HG03442 (cell line): ENCODE data around the gene PCNX4.
A peak's percentile ranks its signal among the peaks of the same experiment; 100 is the strongest.
"Not testable (repeated sequence)": the region's sequence is repeated elsewhere in the genome, so short reads cannot be mapped to it uniquely, and the experiment has no call there.

ENCODE experiments used
- ATAC-seq: cut with Tn5 transposase; IDR thresholded peaks from one replicate; pipeline ENCODE4 v1.9.1; 2021; ENCODE audit warnings: mild to moderate bottlenecking, moderate library complexity; ENCODE audit not compliant: unreplicated experiment

PCNX4 gene

DNA sequence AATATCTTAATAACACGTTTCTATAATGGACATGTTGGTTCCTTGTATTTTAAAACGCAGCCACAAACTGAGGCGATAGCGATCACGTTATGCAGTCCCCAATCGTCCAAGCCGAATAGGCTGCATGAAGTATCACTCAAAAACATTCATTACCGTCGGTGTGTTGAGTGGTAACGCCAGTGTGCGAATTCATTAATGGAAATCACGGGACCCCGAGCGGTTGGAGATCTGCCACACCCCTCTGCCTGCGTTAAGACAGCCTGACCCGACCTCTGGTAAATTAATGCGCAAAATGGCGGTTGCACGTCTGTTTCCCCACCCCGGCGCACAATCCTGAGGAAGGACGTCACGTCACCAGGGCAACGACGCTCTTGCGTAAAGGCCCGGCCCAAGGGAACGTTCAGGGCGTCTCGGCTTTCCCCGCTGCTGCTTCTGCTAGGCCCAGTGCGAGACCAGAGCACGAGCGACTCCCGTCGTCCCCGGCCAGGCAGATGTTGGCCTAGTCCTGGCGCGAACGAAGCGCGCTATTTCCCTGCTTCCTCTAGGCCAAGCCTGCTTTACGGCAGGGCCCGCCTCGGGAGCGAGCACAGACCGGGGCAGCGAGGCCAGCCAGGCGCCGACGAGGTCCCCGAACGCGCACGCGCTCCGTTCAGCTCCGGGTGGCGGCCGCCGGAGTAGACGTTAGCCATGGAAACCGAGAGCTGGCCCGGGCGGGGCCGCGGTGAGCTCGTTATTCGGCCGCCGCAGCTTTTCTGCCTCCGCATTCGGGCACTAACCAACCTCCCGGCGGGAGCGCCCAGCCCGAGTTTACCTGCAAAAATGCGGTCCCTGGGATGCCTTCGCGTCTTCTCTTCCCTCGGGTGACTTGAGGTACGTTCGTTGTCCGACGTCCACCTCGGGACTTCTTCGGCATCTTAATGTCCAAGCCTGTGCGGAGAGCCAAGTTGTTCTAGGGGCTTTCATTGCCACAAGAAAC lies at the start of gene PCNX4:
TSS of gene PCNX4 (plus strand) at position 374 of the 976 bp plus-strand sequence. CDS start 15,716 bp downstream, outside the sequence.
- peak; percentile 96 for ATAC-seq

GRCh38 chr14:60047976-60048375 lies 43.7 kb upstream of the PCNX4 start:
- ATAC-seq, result not testable (repeated sequence)

DNA sequence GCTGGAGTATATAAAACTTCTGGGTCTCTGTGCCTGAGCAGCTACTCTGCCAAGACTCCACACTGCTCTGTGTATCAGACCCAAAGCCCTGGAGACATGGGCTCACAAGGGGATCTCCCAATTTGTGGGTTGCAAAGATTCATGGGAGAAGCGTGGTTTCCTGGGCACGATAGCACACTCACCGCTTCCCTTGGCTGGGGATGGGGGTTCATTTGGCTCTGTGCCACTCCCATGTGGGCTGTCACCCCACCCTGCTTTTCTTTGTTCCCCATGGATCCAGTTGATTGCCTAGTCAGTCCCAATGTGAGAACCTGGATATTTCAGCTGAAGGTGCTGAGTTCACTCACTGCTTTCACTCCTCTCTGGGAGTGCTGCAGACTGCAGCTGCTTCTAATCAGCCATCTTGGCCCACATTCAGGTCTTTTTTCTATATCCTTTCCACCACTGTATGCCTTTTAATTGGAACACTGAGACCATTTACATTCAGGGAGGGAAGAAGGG lies 40.0 kb upstream of the PCNX4 start:
- ATAC-seq, result no peak

- ATAC-seq, result no peak
Observed at GRCh38 chr14:60058087-60058486, 33.6 kb upstream of the PCNX4 start.

DNA sequence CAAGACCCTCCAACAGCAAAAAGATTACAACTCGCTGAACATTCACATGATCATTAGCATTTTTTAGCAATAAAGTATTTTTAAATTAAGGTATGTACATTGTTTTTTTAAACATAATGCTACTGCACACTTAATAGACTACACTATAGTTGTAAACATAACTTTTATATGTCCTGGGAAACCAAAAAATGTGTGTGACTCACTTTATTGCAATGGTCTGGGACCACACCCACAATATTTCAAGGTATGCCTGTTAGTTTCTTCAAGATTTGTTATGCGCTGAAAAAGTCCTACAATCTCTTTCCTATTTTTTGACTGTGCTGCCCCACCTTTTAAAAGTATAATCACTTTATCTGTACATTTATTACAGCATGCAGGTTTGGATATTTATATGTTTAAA lies 30.4 kb upstream of the PCNX4 start:
- ATAC-seq, result no peak

DNA sequence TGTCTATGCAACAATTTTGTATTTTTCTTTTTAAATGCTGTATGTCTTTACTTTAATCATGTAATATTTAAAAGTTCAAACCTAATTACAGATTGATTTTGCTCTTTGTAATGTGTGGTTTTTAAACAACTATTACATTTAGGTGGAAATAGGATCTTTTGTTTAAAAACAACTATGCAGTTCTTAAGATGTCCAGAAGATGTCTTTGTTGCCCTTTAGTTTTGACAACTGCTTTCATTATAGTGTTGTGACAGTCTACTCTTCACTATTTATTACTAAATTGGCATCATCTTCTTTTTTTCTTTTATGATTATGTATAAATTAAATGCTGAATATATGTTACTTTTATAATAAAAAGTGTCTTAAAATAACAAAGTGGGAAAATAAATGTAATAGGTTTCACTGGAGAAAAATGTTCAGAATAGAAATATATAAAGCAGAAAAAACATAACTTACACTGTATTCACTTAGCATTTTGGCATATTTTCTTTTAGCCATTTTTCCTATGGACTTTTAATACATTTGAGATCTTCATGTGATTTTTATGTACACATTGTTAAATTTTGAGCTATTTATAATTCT lies 27.1 kb upstream of the PCNX4 start:
- ATAC-seq, result no peak

DNA sequence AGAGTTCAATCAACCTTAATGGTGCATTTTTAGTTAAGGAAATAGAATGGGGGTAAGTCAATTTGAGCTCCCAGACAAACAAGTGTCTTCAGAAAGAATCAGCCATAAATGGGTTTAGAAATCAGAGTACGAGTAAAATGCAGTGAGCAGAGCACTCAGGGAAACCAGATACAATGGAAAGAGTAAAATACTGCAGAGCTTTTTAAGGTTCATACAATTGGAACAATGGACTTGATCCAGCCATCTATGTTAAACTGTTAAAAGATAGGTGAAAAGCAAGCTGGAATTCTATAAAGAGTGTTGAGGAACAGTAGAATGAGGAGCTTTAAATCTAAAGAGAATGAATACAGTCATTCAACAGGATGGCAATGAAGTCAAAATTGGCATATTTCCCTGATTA lies 23.8 kb upstream of the PCNX4 start:
- ATAC-seq, result no peak

DNA sequence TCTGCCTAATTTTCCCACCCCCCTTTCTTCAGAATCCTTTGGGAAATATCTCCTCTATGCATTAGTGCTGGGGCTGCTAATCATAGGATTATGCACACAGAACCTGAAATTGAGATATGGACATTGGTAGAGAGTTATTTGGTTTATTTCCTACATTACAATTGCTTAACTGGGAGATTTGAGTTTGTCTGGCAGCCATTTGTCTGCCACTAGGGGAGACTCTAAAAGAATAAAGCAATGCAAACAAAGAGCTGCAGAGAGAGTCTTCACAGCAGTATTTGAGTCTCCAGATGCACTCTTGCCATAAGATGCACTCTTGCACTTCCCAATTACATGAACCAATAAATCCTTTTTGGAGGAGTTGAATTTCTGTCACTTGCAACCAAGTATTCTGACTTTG lies 12.0 kb upstream of the PCNX4 start:
- ATAC-seq, result no peak

DNA sequence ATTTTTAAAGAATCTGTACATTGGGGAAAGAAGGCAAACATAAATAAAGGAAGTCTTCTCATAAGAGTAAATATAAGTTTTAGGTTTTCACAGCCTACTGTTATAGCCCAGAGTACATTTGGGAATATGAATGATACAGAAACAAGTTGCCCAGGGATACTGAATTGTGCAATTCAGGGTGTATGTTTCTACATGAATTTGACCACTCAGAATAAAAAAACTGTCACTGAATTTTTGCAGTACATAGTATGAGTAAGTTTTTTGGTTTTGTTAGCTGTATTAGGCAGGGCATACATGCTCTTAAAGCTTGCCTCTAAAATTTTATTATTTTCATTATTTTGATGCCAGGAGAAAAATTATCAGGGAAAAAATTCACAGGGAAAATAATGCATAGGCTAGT lies 6.6 kb upstream of the PCNX4 start:
- no peak for ATAC-seq

- no peak for ATAC-seq
Observed at GRCh38 chr14:60085693-60086092, 6.0 kb upstream of the PCNX4 start.

DNA sequence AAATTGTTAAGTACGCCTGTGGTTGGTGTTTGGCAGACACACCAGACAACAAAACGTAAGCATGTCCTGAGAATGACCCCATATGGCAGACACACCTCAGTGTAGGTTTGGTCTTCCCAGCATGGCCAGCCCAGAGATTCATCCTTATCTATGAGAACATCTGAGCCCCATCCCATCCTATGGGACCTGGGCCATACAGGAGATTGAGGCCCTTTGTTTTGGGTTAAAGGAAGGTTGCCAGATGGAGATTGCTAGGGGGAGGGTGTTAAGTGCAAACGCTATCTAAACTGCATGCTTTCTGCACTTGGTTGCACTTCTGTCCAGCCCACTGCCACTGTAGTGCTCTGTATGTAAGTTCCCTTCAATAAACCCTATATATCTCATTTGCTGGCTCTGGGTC lies 4.1 kb upstream of the PCNX4 start:
- no peak for ATAC-seq

DNA sequence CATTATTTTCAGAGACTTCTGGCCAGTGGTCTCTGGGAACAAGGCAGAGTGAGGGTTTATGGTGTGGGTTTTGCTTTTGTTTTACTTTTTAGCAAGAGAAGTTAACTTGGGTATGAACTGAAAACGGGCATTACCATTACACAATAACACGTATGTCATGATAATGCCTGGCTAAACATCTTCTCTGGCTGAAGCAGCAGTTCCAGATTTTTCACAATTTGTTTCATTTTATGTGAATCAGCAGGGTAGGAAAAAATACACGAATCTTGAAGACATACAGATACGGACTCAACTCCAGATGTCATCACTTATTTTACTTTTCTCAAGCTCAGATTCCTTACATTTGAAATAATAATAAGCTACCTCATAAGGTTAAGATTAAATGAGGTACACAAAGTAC lies 2.5 kb upstream of the PCNX4 start:
- ATAC-seq, result no peak

- ATAC-seq, result no peak
Observed at GRCh38 chr14:60090864-60091519, 731 bp upstream of the PCNX4 start.

DNA sequence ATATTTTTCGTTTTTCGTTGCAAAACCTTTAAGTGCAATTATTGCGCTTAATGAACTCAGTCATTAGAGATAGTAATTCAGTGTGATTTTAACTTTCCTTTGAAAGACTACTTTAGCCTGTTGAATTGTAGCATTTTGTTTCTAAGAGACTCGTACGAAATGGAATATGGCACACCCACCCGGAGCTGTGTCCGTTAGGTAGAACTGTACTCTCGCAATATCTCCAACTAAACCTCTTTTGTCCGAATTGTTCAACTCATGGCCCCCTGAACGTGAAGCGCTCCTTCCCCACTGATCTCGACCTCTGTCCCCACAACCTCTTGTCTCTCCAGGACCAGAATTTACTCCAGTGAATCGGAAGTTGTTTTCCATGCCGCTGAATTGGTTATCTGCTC lies 800 bp downstream of the PCNX4 start:
- no peak for ATAC-seq

DNA sequence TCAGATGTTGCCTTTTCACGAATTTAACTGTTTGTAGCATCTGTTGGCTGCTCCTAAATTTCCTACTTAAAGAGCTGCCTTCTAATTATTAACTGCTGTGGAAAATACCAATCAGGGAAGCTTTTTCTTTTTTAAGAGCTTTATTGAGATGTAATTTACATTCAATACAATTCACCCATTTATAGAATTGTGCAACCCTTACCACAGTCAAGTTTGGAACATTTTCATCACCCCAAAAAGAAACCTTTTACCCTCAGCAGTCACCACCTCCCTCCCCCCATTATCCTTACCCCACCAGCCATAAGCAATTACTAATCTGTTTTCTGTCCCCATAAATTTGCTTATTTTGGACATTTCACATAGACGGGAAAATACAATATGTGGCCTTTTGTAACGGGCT lies 1.4 kb downstream of the PCNX4 start:
- ATAC-seq, result no peak

GRCh38 chr14:60093606-60094005 lies 1.9 kb downstream of the PCNX4 start:
- no peak for ATAC-seq

- ATAC-seq, result no peak
Observed at GRCh38 chr14:60094306-60094897, 2.7 kb downstream of the PCNX4 start.

GRCh38 chr14:60095231-60095630 lies 3.5 kb downstream of the PCNX4 start:
- ATAC-seq, result no peak

DNA sequence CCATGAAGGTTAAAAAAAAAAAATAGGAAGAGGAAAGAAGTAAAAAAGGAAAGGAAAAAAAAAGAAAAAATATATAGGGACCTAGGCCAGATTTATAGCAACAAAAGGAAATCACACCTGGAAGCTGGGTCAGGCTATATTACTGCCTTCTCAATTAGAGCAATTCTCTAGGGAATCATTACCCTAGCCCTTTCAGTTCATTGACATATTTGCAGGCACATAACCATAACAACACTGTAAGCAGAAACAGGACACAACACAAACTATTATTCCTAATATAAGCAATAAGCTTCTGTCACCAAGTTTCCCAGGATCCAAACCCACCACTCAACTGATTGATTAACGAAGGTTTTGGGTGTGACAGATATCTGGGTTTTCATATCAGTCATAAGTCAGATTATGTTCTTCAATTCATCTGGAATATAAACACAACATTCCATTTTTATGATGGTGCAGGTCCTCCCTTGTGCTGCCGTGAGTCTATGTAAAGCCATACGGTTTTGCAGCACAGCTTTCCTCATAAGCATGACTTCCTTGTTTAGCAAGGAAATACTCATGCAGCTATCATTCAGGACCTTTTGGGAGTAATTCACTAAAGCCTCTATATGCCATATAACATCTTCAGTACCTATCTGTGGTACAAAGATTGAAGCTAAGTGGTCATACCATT lies 4.2 kb downstream of the PCNX4 start:
- ATAC-seq, result no peak

DNA sequence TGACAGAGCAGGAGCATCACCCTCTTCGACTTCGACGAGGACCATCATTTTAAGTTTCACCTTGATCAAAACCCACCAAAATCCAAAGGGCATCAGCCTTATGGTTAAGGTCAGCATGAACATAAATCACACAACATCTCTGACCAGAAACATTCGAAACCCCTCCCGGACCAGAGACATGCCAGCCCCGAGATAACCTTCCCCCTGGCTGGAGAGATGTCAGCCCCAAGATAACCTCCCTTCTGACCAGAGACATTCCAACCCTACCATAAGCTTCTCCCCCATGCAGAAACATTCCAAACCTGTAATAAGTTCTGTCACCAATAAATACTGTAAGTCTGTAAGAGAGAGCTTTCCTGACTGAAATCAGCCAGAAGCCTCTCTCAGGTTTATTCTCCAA lies 6.3 kb downstream of the PCNX4 start:
- ATAC-seq, result no peak

DNA sequence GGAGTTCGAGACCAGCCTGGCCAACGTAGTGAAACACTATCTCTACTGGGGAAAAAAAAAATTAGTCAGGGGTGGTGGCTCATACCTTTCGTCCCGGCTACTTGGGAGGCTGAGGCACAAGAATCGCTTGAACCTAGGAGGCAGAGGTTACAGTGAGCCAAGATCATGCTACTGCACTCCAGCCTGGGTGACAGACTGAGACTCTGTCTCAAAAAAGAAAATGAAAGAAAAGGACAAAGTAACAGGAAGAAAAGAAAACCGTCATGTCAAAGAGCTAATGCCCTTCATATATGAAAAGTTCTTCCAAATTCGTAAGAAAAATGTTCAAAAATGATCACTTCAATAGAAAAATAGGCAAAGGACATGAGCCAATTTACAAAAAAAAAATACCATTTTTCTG lies 8.1 kb downstream of the PCNX4 start:
- not testable (repeated sequence) for ATAC-seq
